ENCODE data around the gene RANBP3L.
A peak's percentile ranks its signal among the peaks of the same experiment; 100 is the strongest.

The RANBP3L gene

DNA sequence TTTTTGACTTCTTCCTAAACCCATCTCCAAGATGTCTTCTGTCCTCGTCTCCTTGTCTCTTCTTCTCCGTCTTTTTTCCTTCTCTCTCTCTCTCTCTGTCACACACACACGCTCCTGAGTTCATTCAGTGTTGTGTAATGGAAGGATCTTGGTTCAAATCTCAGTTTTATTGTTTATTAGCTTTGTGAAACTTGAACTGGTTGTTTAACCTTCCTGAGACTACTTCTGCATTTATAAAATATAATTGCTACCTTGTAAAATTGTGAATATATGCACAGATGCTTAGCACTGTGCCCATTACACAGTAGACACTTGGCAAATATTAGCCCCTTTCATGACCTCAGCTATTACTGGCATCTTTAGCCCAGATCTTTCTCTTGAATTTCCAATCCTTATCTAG is 57.6 kb downstream of the RANBP3L start:
- no peak for DNase-seq (ENCODE audit: low read depth in 1 of 2, low spot score in 1 of 2)

DNA sequence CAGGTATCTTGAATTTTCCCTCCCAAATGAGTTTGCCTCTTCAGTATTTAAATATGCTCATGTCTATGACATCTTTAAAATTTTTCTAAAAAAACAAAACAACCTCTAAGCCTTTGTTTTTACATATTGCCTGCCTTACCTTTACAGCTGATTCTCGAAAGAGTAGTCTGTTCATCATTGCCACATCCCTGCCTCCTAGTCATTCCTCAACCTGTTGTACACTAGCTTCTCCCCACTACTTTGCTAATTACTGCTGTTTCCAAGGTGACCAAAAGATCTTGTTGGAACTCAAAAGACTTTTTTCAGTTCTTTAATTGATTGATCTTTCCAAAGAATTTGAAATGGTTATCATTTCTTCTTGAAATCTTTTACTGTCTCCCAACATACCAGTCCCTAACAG is 58.0 kb downstream of the RANBP3L start:
- no peak for DNase-seq (ENCODE audit: low read depth in 1 of 2, low spot score in 1 of 2)

DNA sequence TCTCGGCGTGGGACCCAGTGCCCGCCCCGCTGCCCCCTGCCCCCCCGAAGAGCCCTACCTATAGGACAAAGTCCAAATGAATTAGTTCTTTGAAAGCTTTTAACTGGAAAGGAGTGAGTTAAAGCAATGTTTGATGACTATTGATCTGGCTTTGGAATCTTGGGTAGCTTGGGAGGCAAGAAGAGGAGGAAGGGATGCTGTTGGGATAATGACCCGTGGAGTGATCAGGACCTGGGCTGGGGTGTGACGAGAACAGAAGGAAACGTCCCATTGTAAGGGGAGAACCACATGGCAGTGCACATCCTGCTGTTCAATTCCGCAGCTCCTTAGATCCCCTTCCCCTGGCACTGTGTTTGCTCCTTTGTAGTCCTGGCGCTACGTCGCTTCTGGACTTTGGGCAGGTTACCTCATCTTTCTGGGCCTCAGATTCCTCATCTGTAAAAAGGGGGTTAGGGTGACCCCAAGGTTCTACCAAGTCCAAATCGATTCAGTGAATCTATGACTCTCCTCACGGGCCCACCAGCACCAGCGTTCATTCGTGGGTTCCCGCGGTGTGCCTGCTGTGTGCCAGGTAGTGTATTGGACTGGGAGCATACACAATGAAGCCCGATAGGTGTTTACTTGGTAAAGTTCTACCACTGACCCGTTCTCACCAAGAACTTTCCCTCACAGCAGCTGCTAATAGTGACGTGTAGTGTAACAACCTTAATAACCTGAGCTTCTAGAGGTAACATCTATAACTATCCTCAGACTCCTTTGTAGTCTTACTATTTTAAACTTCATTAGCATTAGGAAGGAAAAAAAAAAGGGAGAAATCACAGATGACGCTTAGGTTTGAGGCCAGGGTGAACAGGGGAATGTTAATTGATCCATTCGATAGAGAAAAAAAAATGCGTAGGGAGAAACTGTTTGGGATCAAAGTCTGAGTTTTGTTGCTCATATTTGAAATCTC is 58.9 kb downstream of the RANBP3L start:
- no peak for DNase-seq (ENCODE audit: low read depth in 1 of 2, low spot score in 1 of 2)

DNA sequence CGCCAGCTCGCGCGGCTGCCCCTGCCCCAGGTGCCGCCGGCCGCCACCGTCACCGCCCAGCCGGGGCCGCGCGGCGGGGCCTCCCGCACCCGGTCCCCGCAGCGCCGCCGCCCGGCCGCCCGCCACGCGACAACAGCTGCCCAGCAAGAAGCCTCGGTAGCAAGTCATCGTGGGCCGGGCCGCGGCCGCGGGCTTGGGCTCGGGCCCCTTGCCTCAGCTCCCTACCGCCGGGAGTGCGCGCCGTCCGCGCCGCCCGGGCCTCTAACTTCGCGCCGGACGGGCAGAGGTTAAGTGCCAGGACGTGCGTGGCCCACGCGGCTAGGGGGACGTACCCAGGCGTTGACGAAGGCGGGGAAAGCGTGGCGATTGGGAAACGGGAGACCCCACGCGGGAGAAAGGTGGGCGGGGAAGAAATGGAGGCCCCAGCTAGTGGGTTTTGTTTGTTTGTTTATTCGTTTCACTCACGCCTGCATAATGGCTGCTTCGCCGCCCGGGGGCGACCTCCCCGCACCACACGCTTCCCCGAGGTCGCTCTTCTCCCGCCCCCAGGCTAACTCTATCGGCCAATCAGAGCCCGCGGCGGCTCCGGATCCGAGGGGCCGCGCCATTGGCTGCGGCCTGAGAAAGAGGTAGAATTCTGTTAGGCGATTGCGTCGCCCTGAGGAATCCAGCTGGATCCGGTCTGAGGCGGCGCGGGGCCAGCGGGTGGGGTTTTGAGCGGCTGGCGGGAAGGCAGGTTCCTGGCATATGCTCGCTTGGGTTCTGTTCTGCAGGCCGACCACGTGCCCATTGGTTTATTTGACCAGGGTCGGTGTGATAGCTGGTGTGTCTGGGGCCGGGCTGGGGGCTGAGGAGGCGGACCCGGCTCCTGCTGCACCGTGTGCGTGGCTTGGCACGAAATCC is 59.8 kb downstream of the RANBP3L start, which contains the start of gene NADK2:
NADK2 (minus strand) TSS at position 295 of the 903 bp plus-strand sequence; CDS start at position 168, 127 bp downstream.
- peak; percentile 83 to 85 for DNase-seq (ENCODE audit: low read depth in 1 of 2, low spot score in 1 of 2)

DNA sequence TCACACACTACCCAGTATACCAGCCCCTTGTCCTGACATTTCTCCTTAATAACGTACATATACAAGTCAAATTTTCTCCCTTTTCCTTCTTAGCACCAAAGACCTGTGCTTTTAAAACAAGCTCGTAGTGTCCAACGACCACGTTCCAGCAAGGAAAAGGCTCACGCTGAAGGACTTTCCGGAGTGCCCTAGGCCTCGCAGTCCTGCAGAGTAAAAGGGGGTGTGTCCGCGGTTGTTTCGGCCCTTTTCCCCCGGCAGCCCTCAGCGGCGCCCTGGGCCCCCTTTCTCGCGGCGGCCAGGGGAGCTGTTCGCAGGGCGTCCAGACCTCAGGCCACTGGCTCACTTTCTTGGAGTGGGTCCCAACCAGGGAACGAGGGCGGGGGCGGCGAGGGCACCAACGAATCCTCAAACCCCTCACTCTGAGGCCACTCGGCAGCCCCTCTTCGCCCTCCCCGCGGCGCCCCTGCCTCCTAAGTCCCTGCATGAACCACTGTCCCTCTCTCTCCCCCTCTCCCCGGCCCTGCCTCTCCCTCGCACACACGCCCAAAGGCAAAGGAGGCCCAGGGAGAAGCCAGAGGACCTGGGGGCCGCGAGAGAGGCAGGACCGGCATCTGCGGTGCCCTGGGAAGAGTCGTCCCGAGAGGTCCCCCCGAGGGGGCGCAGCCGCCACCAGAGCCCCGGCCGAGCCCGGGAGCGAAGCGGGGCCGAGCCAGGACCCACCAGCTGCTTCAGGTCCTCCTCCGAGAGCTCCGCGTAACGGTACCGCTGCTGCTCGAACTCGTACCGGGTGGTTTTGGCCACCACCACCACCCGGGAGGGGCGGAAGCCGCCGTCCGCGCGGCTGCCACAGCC is 60.7 kb downstream of the RANBP3L start:
- DNase-seq (ENCODE audit: low read depth in 1 of 2, low spot score in 1 of 2) = peak; percentile 3 to 12

DNA sequence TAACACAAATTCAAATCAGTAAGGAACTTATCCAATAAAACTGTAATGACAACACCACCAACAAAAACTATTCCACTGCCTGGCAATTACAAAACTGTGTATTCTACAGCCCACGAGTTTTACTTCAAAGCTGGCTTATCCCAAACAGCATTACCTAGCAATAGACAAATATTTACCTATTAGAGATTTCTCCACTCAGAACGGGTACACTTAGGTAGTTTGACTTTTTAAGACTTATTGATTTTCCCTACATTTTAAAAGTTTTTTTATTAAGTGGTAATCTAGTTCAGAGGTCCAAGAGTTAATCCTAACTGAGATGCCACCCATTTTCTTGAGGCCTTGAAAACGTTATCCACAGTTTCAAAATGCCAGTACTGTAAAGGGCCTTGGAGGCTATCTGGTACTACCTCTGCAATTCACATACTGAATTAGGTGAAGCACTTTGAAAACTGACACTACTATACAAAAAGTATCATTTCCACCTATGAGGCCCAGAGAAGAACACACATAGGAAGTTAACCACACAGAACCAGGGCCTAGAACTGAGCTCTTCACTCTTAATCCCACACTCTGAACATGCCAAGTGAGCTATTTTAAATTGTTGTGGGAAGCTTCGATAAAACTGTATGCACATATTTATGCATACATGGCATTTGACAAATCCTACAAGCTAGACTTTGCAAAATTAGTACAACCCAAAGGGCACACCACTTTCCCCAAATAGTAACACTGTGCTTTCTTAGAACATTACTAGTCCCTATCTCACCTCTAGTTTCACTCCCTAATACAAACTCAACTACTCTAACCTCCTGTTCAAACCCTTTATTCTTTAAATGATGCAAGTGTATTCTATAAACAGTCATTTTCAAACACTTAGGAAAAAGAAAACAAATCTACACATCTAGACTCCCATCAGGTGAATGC is 62.1 kb downstream of the RANBP3L start:
- DNase-seq (ENCODE audit: low read depth in 1 of 2, low spot score in 1 of 2) = no peak

DNA sequence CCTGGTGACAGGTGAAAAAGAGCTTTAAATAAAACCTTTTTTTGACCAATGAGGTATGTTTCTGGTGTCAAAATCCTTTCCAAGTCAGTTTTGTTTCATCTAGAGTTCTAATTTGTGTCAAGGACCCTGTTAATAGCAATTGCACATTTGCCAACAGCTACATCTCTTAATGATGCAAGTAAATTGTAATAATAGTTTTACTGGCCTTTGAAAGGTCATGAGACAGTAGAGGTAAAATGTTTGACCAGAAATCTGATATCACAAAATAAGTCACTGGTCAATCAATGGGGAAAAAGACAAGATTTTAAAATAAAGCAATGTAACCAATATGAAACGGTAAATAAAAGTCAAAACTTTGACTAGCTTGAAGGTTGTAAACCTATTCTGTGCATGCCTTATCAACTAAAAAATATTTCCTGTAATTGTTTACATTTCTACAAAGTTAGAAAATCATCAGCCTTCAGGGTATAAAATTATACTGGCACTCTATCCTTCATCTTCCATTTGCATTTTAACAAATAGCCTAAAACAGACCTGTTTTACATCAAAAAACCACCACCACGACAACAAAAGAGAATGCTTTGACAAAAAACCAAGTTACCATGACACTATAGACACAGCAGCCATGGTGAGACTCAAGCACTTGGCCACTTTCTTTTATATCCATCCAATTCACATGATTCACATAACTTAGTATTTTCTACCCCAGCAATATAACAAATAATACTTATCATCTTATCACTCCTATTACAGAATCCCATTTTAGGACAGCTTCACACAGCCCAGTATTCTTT is 63.0 kb downstream of the RANBP3L start:
- DNase-seq (ENCODE audit: low read depth in 1 of 2, low spot score in 1 of 2) = no peak

DNA sequence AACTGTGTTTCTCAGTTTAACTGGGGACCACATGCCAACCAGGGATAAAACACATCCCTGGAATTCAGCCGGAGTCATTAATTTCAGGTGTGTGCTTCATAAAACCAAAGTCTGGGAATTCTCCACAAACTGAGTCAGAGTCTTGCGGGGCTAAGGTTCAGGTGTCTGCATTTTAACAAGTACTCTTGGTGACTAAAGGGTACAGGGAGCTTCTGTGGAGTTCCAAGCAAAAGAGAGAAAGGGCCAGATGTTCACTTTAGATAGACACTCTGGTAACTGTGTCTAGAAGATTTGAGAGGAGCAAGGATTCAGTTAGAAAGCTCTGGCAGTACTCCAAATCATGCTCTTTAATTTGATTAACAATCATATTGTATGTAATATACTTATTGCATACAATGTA is 64.0 kb downstream of the RANBP3L start:
- DNase-seq (ENCODE audit: low read depth in 1 of 2, low spot score in 1 of 2) = no peak

DNA sequence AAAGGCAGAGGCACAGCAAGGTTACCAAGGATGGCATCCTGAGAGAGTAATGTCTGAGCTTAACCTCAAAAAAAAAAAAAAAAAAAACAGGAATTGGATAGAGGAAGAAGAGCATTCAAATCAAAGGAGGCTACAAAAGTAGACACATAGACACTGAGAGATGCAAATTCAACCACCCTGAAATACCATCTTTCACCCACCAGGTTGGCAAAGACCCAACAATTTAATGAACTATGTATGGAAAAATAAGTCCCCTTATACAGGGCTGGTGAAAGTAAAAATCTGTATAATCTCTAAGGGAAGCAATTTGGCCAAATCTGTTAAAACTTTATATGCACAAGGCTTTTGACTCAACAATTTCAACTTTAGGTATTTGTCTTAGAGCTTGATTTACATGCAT is 64.9 kb downstream of the RANBP3L start:
- no peak for DNase-seq (ENCODE audit: low read depth in 1 of 2, low spot score in 1 of 2)

DNA sequence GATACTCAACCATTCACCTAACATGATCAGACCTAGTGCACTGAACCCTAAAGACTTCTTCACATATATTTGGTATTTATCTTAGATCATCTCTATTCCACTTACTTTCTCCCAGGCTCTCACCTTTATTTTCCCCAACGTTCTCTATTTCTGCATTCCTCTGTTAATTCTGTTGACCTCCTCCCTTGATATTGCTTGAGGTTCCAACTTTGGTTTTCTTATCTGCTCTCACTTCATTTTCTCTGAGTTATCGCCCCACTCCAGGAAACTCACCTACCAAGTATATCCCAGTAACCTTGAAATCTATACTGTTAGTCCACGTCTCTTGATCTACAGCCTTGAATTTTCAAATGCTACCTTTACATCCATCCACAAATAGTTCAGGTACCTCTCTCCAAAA is 69.2 kb downstream of the RANBP3L start:
- no peak for DNase-seq (ENCODE audit: low read depth in 1 of 2, low spot score in 1 of 2)

DNA sequence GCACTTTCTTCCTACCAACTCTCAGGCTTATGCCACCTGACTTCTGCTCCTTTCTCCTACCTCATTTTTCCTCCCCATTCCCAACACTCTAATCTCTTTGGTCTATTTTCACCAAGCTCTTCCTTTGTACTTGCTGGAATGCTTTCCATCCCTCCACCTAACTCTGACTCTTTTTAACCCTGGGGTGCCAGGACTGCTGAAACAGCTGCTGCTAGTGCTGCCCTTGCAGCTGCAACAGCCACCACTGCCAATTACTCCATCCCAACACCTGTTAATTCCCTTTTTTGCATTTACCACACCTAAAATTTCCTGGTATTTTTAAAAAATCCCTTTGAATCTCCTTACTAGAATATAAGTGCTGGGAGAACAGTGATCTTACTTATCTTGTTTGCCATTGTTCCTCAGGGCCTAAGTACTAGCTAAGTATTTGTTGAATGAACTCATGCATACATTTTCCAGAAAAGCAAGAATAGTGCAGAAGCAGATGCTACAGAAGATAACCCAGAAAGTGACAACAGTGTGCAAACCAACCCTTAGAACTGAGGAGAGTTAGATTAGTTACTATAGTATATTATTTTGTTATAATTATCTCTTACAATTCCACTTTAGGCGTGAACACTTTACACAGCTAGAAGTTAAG is 71.4 kb downstream of the RANBP3L start:
- DNase-seq (ENCODE audit: low read depth in 1 of 2, low spot score in 1 of 2) = no peak

DNA sequence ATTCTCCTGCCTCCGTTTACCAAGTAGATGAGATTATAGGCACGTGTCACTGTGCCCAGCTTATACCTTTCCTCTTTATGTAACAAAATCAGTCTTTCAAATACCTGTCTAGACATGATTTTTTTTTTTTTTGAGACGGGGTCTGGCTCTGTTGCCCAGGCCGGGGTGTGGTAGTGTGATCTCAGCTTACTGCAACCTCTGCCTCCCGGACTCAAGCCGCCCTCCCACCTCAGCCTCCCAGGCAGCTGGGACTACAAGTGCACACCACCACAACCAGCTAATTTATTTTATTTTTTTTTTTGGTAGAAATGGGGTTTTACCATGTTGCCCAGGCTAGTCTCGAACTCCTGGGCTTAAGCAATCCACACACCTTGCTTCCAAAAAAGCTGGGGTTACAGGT is 73.2 kb downstream of the RANBP3L start:
- DNase-seq (ENCODE audit: low read depth in 1 of 2, low spot score in 1 of 2) = no peak

DNA sequence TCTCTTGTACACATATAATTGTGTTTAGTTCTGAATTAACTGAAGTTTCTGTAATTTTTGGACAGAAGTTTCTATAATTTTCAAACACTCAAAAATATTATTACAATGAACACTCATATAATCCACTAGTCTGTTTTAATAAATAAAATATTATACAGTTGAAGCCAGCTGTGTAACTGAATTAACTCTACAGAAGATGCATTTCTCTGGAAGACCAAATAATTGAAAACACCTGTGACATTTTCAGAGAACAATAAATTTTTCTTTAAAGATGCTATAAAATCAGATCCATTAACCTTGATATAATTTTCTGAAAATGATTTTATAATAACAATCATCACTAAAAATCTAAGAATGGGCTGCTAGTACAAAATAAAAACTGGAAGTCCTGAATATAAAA is 74.7 kb downstream of the RANBP3L start:
- DNase-seq (ENCODE audit: low read depth in 1 of 2, low spot score in 1 of 2) = no peak

DNA sequence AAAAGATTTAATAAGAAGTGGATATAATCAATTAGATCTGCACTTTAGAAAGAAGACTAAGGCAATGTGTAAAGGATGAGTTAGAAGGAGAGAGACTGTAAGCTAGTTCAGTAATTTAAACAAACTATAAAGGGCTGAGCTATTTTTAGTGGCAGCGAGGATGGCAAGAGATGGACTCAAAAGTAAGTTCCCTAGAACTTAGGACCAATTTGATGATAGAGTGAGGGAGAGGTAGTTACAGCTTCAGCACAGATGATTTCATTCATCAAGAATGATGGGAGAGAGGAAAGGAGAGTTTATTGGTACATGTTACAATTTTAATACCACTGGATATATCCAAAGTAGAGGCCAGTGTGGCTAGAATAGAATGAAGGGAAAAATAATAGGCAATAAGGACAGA is 79.1 kb downstream of the RANBP3L start:
- no peak for DNase-seq (ENCODE audit: low read depth in 1 of 2, low spot score in 1 of 2)

DNA sequence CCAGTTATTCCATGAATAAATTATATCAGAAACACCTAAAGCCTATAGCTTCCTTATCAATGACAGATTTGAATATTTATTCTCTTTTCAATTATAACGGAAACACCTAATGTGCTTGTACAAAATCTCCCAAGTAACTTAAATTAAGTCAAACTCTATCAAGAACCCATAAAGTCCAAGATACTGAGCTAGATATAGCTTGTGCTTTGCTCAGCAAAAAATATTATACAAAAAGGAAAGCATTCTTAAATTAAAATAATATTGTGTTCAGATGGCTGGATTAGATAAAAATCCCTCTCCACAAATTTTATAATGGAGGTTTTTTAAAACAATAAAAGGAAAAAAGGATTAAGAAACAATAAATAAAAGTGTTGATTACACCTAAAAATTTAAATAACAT is 83.7 kb downstream of the RANBP3L start:
- no peak for DNase-seq (ENCODE audit: low read depth in 1 of 2, low spot score in 1 of 2)

DNA sequence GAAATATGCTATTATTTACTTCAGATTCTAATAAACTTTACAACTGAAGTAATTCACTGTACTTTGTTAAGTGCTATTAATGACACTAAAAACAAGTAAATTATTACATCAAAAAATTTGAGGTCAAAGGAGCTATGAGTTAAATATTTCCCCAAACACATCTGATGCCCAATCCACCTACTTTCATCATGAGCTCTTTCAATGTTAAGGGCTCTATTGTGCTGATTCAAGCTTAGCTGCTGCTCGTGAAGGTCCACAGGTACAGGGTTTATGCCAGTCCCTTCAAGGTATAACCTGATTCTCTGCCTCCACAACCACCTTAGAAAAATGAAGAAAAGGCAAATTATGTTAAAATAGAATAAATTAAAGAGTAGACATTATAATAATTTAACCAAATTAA is 84.1 kb downstream of the RANBP3L start:
- DNase-seq (ENCODE audit: low read depth in 1 of 2, low spot score in 1 of 2) = no peak

DNA sequence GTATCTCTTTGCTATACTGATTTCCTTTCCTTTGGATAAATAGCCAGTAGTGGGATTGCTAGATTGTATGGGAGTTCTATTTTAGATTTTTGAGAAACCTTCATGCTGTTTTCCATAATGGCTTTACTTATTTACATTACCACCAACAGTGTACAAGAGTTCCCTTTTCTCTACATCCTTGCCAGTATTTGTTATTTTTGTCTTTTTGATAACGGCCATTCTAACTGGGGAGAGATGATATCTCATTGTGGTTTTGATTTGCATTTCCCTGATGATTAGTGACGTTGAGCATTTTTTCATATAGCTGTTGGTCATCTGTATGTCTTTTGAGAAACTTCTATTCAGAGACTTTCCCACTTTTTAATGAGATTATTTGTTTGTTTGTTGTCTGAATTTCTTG is 85.8 kb downstream of the RANBP3L start:
- no peak for DNase-seq (ENCODE audit: low read depth in 1 of 2, low spot score in 1 of 2)

DNA sequence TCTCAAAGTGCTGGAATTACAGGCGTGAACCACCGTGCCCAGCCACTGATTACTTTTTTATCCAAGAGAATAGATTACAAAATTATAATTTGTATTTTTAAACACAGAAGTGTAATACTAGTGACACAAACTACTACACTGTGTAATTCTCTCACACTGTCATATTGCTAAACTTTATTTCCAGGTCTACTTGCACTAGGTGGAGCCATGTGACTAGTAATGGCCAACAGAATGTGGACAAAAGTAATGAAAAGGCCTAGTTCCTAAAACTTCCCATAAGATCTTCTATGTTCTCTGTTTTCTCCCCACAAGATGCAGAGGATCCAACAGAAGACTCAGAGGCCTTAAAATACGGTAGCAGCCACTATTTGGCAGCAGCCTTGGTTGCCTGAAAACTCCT is 87.3 kb downstream of the RANBP3L start:
- DNase-seq (ENCODE audit: low read depth in 1 of 2, low spot score in 1 of 2) = no peak

DNA sequence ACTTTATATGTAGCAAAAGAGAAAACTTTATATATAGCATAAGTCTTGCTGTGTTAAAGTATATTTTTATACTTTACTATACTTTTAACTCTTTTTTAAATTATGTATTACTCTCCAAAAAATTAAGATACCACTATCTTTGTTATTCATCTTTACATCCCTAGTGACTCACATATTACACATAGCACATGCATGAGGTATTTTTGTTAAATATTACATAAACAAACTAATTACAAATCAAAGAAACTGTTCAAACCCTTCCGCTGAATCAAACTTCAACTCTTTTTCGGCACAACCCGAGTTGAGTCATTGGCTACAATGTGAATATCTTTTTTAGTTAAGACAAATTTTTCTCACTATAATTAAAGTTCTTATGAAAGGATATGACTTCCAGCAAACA is 92.0 kb downstream of the RANBP3L start:
- DNase-seq (ENCODE audit: low read depth in 1 of 2, low spot score in 1 of 2) = no peak
